ENCODE measurements around the gene METTL9. TPM values are rescaled to one million over a fixed set of nuclear protein-coding genes. Genes with fewer than 3 reads are reported as not detected.

METTL9 gene
- total and polyA plus RNA-seq, 2 of the 4 experiments (the other 2 are of a cell fraction) = 54.8 to 95.5 TPM

- H3K79me1 ChIP-seq (ENCODE audit: low read depth in 1 of 2, low read length in 2 of 2) = peaks cover 3 to 6% of the 10 kb centered on the region in 2 experiments; a peak in 2 of 4 replicates
- peak; percentile 82 for TF ChIP-seq CTCF (conservative IDR thresholded peaks at IDR 0.05; ENCODE audit: low read depth, low read length)
- no peak for TF ChIP-seq CEBPB (IDR thresholded peaks at IDR 0.05; ENCODE audit: low read depth, low read length)
- peak; percentile 71 for TF ChIP-seq RAD21 (IDR thresholded peaks at IDR 0.05; ENCODE audit: low read length)
- peak; percentile 68 for TF ChIP-seq SMC3 (IDR thresholded peaks at IDR 0.05; ENCODE audit: low read depth, low read length)
- no peak for TF ChIP-seq NFE2L2 (IDR thresholded peaks at IDR 0.05; ENCODE audit: low read depth, low read length)
- no peak for TF ChIP-seq MAZ (IDR thresholded peaks at IDR 0.05; ENCODE audit: borderline replicate concordance, low read depth, low read length)
- no peaks in the 10 kb centered on the region; the same call in 1 of the 2 replicates for H3K4me1 ChIP-seq (ENCODE audit: control insufficient read depth, insufficient read depth, low read length)
- no peaks in the 10 kb centered on the region for H4K20me1 ChIP-seq (ENCODE audit: insufficient read depth, low read length)
- dilution Hi-C loops (cut with HindIII; ENCODE audit: low sequenced_read_pairs, unreplicated experiment) = no loop called here
- H2AK9ac ChIP-seq (replicated peaks; ENCODE audit: low read depth, low read length, poor library complexity) = no peak overlapping the region
- H4K5ac ChIP-seq (ENCODE audit: low read depth, low read length) = no peak overlapping the region
- in situ Hi-C loops (cut with MboI; ENCODE audit: low sequenced_read_pairs) = loop anchor here (10.0 kb wide), 1 partner anchor 62 kb away; the partner anchor contains the start of gene METTL9
- H2BK5ac ChIP-seq (ENCODE audit: low read depth, low read length, poor library complexity, severe bottlenecking) = no peak overlapping the region
- no peaks in the 10 kb centered on the region for H3K9me1 ChIP-seq (ENCODE audit: insufficient read depth, low read length)
- no peak overlapping the region for H3K27ac ChIP-seq (ENCODE audit: insufficient read depth, low read length)
- no peak overlapping the region for H3K18ac ChIP-seq (ENCODE audit: low read depth, low read length)
- ChIA-PET CTCF (interaction anchor here (0.5 to 1.6 kb wide), 17 partner anchors 9 to 1257 kb away, joined by 3 to 19 read pairs (median 4); no protein-coding TSS in a partner anchor), POLR2A (ENCODE audit: unreplicated experiment) (no interaction called here)
- peak; percentile 67 for DNase-seq
- no peak overlapping the region for H3K9ac ChIP-seq (ENCODE audit: low read depth, low read length)
- no peak overlapping the region for H3K4me3 ChIP-seq (ENCODE audit: insufficient read depth, low read depth, low read length)
- intact Hi-C loops (cut with micrococcal nuclease) = loop anchor here (5.0 kb wide), 2 partner anchors 50 to 530 kb away; no protein-coding TSS in a partner anchor
- H3K23ac ChIP-seq (ENCODE audit: low read depth, low read length) = no peak overlapping the region
- H2BK20ac ChIP-seq (ENCODE audit: low read depth, low read length) = no peak overlapping the region
- no peak overlapping the region for H2AK5ac ChIP-seq (ENCODE audit: low read depth, low read length)
- WGBS, 2 experiments (ENCODE audit: extremely low coverage in 2 of 2, insufficient read length in 1 of 2) = no CpG with 5 or more reads among the region's 4 CpGs
- H2AFZ ChIP-seq (replicated peaks; ENCODE audit: low read length, poor library complexity) = no peak overlapping the region
- H3K4ac ChIP-seq (ENCODE audit: low read depth, low read length) = no peak overlapping the region
- H4K91ac ChIP-seq (ENCODE audit: insufficient read depth, low read depth, low read length) = no peak overlapping the region
- no peak overlapping the region for H2BK120ac ChIP-seq (ENCODE audit: low read depth, low read length)
- H3K9me3 ChIP-seq (ENCODE audit: control insufficient read depth, insufficient read depth, low read length) = no peaks in the 10 kb centered on the region
- H3K27me3 ChIP-seq (ENCODE audit: control insufficient read depth, insufficient read depth, low read length) = no peaks in the 10 kb centered on the region
- no peak overlapping the region for H2BK15ac ChIP-seq (ENCODE audit: low read depth, low read length)
- no peak overlapping the region for H3K14ac ChIP-seq (replicated peaks; ENCODE audit: low read depth, low read length)
- peaks cover 3% of the 10 kb centered on the region for H3K36me3 ChIP-seq (ENCODE audit: control insufficient read depth, insufficient read depth, low read length)
- H4K8ac ChIP-seq (ENCODE audit: low read depth in 2 of 2, low read length in 2 of 2) = no peak overlapping the region
- no TSS peak for BruUV-seq (replicated peaks)
- peak; percentile 68 for ATAC-seq (ENCODE audit: low read depth)
- H3K4me2 ChIP-seq (ENCODE audit: low read depth, low read length) = no peak overlapping the region
- no peak overlapping the region for H3K56ac ChIP-seq (ENCODE audit: extremely low read depth, insufficient read depth, low read length)
These were observed 57.7 kb downstream of the METTL9 start for GRCh38 chr16:21656795-21657768.
